ENCODE data around the gene SNAI1. TPM values are rescaled to one million over a fixed set of nuclear protein-coding genes. Genes with fewer than 3 reads are reported as not detected.

The SNAI1 gene
- 1 to 10 TPM in 6 of 8 experiments, under 1 TPM in 2; 0.66 to 5.2 (median 1.9) TPM for total RNA-seq

DNA sequence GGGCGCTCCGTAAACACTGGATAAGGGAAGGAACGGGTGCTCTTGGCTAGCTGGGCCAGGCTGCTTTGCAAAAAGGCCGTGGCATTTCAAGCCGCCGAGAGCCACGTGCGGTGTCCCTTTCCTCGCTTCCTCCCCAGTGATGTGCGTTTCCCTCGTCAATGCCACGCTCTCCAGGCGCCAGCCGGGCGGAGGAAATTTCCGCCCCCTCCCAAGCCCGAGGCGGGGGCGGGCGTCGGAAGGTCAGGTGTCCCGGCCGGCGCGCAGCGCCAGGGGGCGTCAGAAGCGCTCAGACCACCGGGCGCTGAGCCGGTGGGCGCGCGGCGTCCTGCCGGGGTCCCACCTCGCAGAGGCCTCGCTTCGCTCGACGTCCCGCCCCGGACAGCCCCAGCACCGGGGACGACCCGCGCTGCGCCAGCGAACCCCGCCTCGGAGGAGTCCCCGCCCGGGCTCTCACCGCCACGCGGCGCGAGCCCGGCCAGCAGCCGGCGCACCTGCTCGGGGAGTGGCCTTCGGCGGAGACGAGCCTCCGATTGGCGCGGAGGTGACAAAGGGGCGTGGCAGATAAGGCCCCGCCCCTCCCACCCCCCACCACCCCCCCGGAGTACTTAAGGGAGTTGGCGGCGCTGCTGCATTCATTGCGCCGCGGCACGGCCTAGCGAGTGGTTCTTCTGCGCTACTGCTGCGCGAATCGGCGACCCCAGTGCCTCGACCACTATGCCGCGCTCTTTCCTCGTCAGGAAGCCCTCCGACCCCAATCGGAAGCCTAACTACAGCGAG is at the start of gene SNAI1:
Gene SNAI1, plus strand, starts transcription at position 635 of the 777 bp plus-strand sequence. Its CDS starts 80 bp downstream, at position 715.
- Histone ChIP-seq H3K27ac (peak within 1 kb of the TSS in 1 of 2 donors; percentile 40), H3K4me3 (peak within 1 kb of the TSS; percentile 35 to 50 (median 46)), H3K4me1 (replicated peaks in 1 of 2) (peaks cover 4 to 20% of the 10 kb centered on the region in 2 donors)
- in situ Hi-C loops (cut with MboI; ENCODE audit: low pct_unique_long_range_greater_than_20kb in 2 of 9, low sequenced_read_pairs in 9 of 9, unreplicated experiment in 9 of 9), result loop anchor here in 4 of 9 experiments (5.0 to 25.0 kb wide), 5 partner anchors 80 to 180 kb away; partner anchors contain the start of gene PEDS1 (in 1 of the 4)
- WGBS, 10 experiments, result 3 to 24% (median 10%) methylated on average over 5 to 10 of the region's 90 CpGs; no CpG with 5 or more reads in 6 of the 10 experiments
- peak; percentile 50 to 91 (median 89) for ATAC-seq (replicated peaks in 6 of 8)

DNA sequence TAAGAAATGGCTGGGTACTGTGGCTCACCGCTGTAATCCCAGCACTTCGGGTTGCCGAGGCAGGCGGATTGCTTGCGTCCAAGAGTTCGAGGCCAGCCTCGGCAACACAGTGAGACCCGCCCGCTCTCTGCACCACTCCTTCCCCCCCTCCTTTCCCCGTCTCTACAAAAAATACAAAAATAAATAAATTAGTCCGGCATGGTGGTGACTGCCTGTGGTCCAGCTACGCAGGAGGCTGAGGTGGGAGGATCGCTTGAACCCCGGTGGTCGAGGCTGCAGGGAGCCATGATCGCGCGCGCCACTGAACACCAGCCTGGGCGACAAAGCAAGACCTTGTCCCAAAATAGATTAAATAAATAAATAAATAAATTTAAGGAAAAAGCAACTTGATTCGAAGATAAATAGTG is 47.0 kb upstream of the SNAI1 start:
- Histone ChIP-seq H3K27ac (no peak overlapping the region), H3K4me3 (peak overlapping the region; percentile 79 to 98 (median 89)), H3K4me1 (replicated peaks in 1 of 2) (peaks cover 21 to 22% of the 10 kb centered on the region in 2 donors)
- in situ Hi-C loops (cut with MboI; ENCODE audit: low pct_unique_long_range_greater_than_20kb in 2 of 9, low sequenced_read_pairs in 9 of 9, unreplicated experiment in 9 of 9), result loop anchor here in 1 of 9 experiments (25.0 kb wide), 1 partner anchor 323 kb away; no protein-coding TSS in a partner anchor
- ATAC-seq (replicated peaks in 6 of 8), result peak in 3 of 8 experiments; percentile 2 to 3 (median 3)
- 0 to 70% (median 58%) methylated on average over 1 to 21 of the region's 21 CpGs; no CpG with 5 or more reads in 4 of the 10 experiments for WGBS, 10 experiments

DNA sequence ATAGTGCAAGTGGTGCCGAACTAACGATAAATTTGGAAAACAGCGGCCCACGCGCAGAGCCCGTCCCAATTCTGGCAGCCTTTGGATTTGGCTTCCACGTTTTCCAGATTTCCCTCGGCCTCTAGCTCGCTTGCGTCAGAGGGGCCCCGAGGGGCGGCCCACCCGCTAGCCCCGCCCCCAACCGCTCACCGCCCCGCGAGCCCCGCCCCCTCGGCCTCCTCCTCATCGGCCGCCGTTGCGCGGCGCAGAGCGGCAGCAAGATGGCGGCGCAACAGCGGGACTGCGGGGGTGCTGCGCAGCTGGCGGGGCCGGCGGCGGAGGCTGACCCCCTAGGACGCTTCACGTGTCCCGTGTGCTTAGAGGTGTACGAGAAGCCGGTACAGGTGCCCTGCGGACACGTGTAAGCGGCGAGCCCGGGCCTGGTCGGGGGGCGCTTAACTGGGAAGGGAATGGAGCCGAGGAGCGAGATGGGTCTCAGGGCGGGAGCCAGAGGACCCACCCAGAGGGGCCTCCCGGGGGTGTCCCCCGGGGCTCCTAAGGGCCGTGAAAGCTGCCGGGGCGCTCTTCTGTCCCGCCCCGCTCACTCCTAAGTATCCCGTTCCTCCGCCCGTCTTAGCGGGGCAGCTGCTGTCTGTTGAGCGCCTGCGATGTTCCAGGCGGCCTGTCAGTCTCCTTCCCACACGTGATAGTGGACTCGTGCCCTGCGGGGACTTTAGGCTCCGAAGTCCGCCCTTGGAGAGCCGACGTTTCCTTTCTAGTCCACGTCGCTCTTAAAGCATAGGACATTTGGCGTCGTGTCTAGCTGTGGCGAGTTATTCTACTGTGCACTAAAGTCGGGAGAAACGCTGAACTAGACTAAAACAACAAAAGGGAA is 46.4 kb upstream of the SNAI1 start, which contains the start of gene RNF114:
Gene RNF114, plus strand, starts transcription at position 245 of the 874 bp plus-strand sequence. Its CDS starts 16 bp downstream, at position 261.
- Histone ChIP-seq H3K4me3 (peak within 1 kb of the TSS; percentile 79 to 98 (median 89)), H3K27ac (peak within 1 kb of the TSS; percentile 81), H3K4me1 (replicated peaks in 1 of 2) (peaks cover 21 to 22% of the 10 kb centered on the region in 2 donors)
- ATAC-seq (replicated peaks in 6 of 8), result peak; percentile 68 to 90 (median 86)
- 0 to 7% (median 0%) methylated on average over 2 to 28 of the region's 79 CpGs; no CpG with 5 or more reads in 3 of the 10 experiments for whole genome bisulfite sequencing, 10 experiments
- in situ Hi-C loops (cut with MboI; ENCODE audit: low pct_unique_long_range_greater_than_20kb in 2 of 9, low sequenced_read_pairs in 9 of 9, unreplicated experiment in 9 of 9), result loop anchor here in 1 of 9 experiments (25.0 kb wide), 1 partner anchor 324 kb away; no protein-coding TSS in a partner anchor

DNA sequence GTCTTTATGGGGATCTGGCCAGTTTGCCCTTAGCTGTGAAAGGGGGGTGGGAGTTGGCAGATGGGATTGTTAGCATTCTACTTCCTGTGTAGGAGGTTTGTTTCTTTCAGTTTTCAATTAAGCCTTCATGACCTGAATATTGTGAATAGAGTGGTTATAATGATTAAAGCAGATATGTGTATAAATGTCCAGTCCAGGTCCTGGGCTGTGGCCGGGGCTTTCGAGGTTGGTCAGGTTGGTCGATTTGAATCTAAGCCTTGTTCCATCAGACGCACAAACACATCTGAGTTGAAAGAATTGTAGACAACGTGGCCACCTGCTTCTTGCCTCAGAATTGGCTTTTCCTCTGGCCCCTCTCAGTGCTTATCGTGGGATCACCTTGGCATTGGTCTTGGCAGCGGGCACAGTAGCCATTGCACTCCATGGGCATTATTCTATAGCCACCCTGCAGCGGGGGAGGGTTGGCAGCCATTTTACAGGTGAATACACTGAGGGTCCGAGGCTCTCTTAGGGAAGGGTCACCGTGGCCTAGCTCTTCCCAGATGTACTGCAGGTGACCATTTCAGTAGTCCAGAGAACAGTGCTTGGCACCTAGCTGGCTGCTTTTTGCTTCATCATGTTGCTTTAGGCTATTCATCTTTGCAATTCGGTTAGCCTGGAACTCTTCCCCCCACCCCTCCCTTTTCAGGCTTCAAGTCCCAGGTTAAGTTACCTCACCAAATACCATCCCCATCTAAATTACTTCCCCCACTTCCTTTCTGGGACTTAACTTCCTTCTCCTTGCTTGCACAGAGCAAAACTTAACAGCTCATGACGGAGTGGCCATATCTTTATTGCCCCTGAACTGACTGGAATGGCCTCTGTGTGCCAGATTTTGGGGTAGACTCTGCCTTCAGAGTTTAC is 45.5 kb upstream of the SNAI1 start:
- 0 to 60% (median 13%) methylated on average over 1 to 8 of the region's 12 CpGs; no CpG with 5 or more reads in 1 of the 10 experiments for WGBS, 10 experiments
- H3K4me1 ChIP-seq (replicated peaks in 1 of 2), result peaks cover 21 to 22% of the 10 kb centered on the region in 2 donors
- peak overlapping the region; percentile 79 to 98 (median 89) for H3K4me3 ChIP-seq
- in situ Hi-C loops (cut with MboI; ENCODE audit: low pct_unique_long_range_greater_than_20kb in 2 of 9, low sequenced_read_pairs in 9 of 9, unreplicated experiment in 9 of 9), result loop anchor here in 1 of 9 experiments (25.0 kb wide), 1 partner anchor 325 kb away; no protein-coding TSS in a partner anchor
- no peak for ATAC-seq (replicated peaks in 6 of 8)
- peak overlapping the region; percentile 81 for H3K27ac ChIP-seq

DNA sequence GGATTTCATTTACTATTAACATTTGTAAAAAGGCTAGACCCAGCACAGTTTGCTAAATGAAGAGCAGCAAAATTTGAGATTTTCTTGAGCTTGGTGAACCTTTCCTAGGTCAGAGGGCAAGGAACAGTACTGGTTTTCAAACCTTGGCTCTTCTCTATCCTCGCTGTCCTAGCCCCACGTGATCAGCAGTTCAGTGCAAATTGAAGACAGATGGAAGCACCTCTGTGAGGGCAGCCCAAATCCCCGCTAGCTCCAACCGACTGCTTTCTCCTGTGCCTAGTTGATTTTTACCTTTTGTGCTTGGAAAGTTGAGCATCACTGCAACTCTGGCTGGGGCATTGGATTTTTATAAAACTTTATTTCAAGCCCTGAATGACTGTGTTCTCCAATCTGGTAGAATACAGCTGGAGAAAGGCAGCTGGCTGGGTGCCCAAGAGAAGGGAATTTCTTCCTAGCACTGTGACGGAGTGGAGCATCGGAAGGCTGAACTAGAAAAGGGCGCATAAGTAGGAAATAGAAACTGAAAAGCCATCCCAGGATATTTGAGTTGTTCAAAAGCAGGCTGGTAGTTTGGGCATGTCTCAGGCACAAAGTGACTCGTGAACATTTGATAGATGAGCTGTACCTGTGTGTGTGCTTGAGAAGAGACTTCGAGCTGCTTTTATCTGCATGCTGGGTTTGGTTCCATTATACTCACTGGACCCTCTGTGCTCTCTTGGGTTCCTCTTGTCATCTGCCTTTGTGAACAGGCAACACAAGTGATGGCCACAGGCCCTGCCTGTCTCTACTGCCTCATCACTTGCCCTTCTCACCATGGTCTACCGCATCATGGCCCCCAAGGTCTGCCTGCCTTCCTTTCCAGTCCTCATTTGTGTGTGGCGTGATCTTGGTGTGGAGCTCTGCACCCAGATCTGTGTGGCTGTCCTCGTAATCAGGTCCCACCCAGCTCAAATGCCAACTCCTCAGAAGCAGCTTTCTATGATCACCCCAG is 44.3 kb upstream of the SNAI1 start:
- H3K27ac ChIP-seq, result no peak overlapping the region
- peak in 3 of 8 experiments; percentile 36 to 56 (median 39) for ATAC-seq (replicated peaks in 6 of 8)
- 16 to 91% (median 58%) methylated on average over 2 to 9 of the region's 12 CpGs; no CpG with 5 or more reads in 2 of the 10 experiments for WGBS, 10 experiments
- H3K4me1 ChIP-seq (replicated peaks in 1 of 2), result peaks cover 21 to 22% of the 10 kb centered on the region in 2 donors
- in situ Hi-C loops (cut with MboI; ENCODE audit: low pct_unique_long_range_greater_than_20kb in 2 of 9, low sequenced_read_pairs in 9 of 9, unreplicated experiment in 9 of 9), result loop anchor here in 1 of 9 experiments (25.0 kb wide), 1 partner anchor 326 kb away; no protein-coding TSS in a partner anchor
- H3K4me3 ChIP-seq, result peak overlapping the region in 1 of 5 donors; percentile 98

DNA sequence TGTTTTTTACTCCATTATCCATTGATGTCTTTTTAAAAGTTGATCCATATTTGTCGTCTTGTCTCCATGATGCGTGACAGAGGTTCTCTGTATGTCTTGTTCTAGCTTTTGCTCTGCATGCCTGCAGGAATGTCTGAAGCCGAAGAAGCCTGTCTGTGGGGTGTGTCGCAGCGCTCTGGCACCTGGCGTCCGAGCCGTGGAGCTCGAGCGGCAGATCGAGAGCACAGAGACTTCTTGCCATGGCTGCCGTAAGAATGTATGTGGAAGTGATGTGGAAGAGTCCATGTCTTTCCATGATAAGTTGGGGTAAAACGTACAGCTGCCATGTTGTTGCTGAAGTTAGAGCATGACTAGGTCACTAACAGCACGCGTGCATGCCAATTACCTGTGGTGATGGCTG is 41.3 kb upstream of the SNAI1 start:
- in situ Hi-C loops (cut with MboI; ENCODE audit: low pct_unique_long_range_greater_than_20kb in 2 of 9, low sequenced_read_pairs in 9 of 9, unreplicated experiment in 9 of 9), result loop anchor here in 1 of 9 experiments (25.0 kb wide), 1 partner anchor 329 kb away; no protein-coding TSS in a partner anchor
- ATAC-seq (replicated peaks in 6 of 8), result no peak
- Histone ChIP-seq H3K4me3 (no peak overlapping the region), H3K27ac (no peak overlapping the region), H3K4me1 (replicated peaks in 1 of 2) (peaks cover 16% of the 10 kb centered on the region in 2 donors)
- 88 to 100% (median 96%) methylated on average over 1 to 13 of the region's 15 CpGs for WGBS, 10 experiments

DNA sequence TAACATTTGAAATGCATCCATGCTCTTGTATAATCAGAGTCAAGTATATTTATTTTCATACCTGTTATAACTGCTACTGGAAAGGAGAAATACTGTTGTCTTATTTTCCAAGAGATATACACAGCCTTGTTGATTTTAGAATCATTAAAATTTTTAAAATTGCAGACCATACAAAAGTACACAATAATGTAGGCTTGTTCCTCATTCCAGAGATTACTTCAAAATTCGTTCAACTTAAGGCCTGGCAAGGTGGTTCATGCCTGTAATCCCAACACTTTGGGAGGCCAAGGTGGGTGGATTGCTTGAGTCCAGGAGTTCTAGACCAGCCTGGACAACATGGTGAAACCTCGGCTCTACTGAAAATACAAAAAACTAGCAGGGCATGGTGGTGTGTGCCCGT is 40.5 kb upstream of the SNAI1 start:
- Histone ChIP-seq H3K27ac (no peak overlapping the region), H3K4me1 (replicated peaks in 1 of 2) (peaks cover 14 to 16% of the 10 kb centered on the region in 2 donors), H3K4me3 (no peak overlapping the region)
- in situ Hi-C loops (cut with MboI; ENCODE audit: low pct_unique_long_range_greater_than_20kb in 2 of 9, low sequenced_read_pairs in 9 of 9, unreplicated experiment in 9 of 9), result loop anchor here in 1 of 9 experiments (25.0 kb wide), 1 partner anchor 330 kb away; no protein-coding TSS in a partner anchor
- WGBS, 10 experiments, result 48 to 100% (median 85%) methylated on average over 1 to 3 of the region's 3 CpGs; no CpG with 5 or more reads in 2 of the 10 experiments
- ATAC-seq (replicated peaks in 6 of 8), result no peak

DNA sequence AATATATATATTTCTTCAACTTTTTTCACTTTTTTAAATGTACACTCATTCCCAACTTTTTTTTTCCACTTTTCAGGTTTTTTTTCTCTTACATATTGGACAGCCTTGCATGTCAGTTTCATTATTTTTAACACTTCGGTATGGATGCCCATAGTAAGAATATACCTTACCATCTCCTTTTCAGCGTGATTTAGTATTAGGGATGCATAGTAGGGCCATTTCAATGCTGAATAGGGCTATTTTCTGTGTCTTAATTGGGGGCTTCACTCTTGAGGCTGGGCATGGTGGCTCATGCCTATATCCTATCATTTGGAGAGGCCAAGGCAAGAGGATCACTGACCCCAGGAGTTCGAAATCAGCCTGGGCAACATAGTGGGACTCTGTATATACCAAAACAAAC is 39.8 kb upstream of the SNAI1 start:
- Histone ChIP-seq H3K4me3 (no peak overlapping the region), H3K4me1 (replicated peaks in 1 of 2) (peaks cover 8 to 9% of the 10 kb centered on the region in 2 donors), H3K27ac (no peak overlapping the region)
- no peak for ATAC-seq (replicated peaks in 6 of 8)
- in situ Hi-C loops (cut with MboI; ENCODE audit: low pct_unique_long_range_greater_than_20kb in 2 of 9, low sequenced_read_pairs in 9 of 9, unreplicated experiment in 9 of 9), result loop anchor here in 1 of 9 experiments (25.0 kb wide), 1 partner anchor 331 kb away; no protein-coding TSS in a partner anchor
- 80 to 100% (median 95%) methylated on average over 1 to 3 of the region's 3 CpGs; no CpG with 5 or more reads in 1 of the 10 experiments for WGBS, 10 experiments

DNA sequence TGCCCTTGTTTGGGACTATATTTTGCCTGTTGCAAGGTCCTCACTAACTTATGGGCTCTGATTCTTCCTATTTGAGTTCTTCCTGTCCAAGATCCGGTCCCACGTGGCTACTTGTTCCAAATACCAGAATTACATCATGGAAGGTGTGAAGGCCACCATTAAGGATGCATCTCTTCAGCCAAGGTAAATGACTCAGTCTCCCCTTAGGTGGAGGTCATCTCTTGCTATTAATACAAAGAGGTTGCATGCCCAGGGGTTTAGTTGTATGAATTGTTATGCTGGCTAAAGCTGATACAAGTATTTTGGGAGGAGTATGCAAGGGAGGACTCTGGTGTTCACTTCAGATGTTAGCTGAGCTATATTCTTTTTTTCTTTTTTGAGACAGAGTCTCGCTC is 37.5 kb upstream of the SNAI1 start:
- in situ Hi-C loops (cut with MboI; ENCODE audit: low pct_unique_long_range_greater_than_20kb in 2 of 9, low sequenced_read_pairs in 9 of 9, unreplicated experiment in 9 of 9), result loop anchor here in 1 of 9 experiments (25.0 kb wide), 1 partner anchor 333 kb away; no protein-coding TSS in a partner anchor
- WGBS, 10 experiments, result 83 to 100% (median 98%) methylated on average over 1 to 3 of the region's 3 CpGs; no CpG with 5 or more reads in 4 of the 10 experiments
- ATAC-seq (replicated peaks in 6 of 8), result no peak
- H3K27ac ChIP-seq, result no peak overlapping the region
- no peak overlapping the region for H3K4me3 ChIP-seq
- H3K4me1 ChIP-seq (replicated peaks in 1 of 2), result no peaks in the 10 kb centered on the region

DNA sequence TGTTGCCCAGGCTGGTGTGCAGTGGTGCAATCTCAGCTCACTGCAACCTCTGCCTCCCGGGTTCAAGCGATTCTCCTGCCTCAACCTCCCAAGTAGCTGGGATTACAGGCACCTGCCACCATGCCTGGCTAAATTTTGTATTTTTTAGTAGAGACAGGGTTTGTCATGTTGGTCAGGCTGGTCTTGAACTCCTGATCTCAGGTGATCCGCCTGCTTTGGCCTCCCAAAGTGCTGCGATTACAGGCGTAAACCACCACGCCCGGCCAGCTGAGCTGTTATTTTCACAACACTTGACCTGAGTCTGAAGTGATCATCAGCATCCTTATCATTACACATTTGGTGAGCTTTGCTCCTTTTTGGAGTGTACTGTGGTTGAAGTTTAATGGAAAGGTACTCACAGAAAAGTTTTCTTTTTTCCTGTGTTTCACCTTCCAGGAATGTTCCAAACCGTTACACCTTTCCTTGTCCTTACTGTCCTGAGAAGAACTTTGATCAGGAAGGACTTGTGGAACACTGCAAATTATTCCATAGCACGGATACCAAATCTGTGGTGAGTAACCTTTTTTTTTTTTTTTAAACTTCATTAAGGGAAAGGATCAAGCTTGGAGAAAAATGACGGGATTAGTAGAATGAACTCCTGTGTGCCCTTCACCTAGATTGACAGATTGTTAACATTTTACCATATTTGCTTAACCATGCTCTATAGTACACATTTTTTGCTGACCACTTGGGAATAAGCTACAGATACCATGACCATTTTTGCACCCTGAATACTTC is 36.9 kb upstream of the SNAI1 start:
- 84 to 100% (median 97%) methylated on average over 1 to 8 of the region's 10 CpGs for WGBS, 10 experiments
- ATAC-seq (replicated peaks in 6 of 8), result no peak

More for the DNA sequence above, 36.9 kb upstream of the SNAI1 start:
- Histone ChIP-seq H3K4me3 (no peak overlapping the region), H3K4me1 (replicated peaks in 1 of 2) (no peaks in the 10 kb centered on the region), H3K27ac (no peak overlapping the region)
- in situ Hi-C loops (cut with MboI; ENCODE audit: low pct_unique_long_range_greater_than_20kb in 2 of 9, low sequenced_read_pairs in 9 of 9, unreplicated experiment in 9 of 9), result loop anchor here in 1 of 9 experiments (25.0 kb wide), 1 partner anchor 334 kb away; no protein-coding TSS in a partner anchor

Measured in motor neuron (in vitro differentiated cells).